Measurements from ENCODE around the gene ASH1L. TPM values are rescaled to one million over a fixed set of nuclear protein-coding genes. Genes with fewer than 3 reads are reported as not detected.

ASH1L gene
- polyA plus RNA-seq, 4 donors: 30.9 to 50.4 (median 43.5) TPM

DNA sequence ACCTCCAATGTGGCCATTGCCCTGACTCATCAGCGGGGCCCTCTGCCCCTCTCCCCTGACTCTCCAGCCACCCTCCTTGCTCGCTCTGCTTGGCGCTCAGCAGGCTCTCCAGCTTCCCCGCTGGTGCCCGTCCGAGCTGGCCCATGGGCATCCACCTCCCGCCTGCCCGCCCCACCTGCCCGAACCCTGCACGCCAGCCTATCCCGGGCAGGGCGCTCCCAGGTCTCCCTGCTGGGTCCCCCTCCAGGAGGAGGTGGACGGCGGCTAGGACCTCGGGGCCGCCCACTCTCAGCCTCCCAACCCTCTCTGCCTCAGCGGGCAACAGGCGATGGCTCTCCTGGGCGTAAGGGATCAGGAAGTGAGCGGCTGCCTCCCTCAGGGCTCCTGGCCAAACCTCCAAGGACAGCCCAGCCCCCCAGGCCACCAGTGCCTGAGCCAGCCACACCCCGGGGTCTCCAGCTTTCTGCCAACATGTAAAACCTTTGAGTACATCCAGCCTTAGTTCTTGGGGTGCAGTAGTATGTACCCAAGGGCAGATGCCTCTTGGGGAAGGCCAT is 274.5 kb downstream of the ASH1L start:
- DNase-seq (ENCODE audit: low read depth in 4 of 4, low spot score in 2 of 4): no peak

DNA sequence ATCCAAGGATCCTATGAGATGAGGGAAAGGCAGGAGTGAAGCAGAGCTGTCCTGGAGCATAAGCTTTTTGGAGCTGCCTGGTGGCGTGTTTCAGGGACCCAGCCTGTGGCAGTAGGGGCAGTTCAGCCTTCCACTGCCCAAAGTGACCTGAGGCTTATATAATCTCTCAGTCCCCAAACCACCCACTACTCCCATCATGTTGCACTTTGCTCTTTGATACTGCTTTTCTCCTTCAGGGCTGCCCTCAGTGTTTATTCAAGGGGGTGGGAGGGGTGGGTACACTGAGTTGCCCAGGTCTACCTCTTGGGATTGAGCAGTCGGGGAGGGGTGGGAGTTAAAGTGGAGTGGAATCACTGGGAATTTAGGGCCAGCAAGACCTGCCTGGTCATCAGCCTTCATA is 276.1 kb downstream of the ASH1L start:
- no peak for DNase-seq (ENCODE audit: low read depth in 4 of 4, low spot score in 2 of 4)

DNA sequence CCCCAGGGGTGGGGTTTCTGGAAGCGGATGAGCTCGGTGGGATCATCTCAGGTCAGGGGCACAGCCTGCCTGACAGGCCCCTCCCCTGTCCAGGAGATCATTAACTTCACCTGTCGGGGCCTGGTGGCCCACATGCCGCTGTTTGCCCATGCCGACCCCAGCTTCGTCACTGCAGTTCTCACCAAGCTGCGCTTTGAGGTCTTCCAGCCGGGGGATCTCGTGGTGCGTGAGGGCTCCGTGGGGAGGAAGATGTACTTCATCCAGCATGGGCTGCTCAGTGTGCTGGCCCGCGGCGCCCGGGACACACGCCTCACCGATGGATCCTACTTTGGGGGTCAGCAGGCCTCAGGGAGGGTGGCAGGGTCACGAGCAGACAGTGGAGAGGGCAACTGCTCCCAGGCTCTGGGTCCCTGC is 277.0 kb downstream of the ASH1L start:
- no peak for DNase-seq (ENCODE audit: low read depth in 4 of 4, low spot score in 2 of 4)

Other genes with a start within 250 kb of the ASH1L start
- 10 to 100 TPM; 30.3 to 43.0 (median 38.6) TPM for gene RUSC1, start 241.9 kb downstream of the ASH1L start, polyA plus RNA-seq (ENCODE audit: insufficient read length in 4 of 4)
- gene MSTO1, start 47.4 kb upstream of the ASH1L start, polyA plus RNA-seq (ENCODE audit: insufficient read length in 4 of 4): 10 to 100 TPM; 47.4 to 75.5 (median 61.5) TPM
- 10 to 100 TPM; 60.8 to 81.6 (median 72.5) TPM for gene YY1AP1, start 126.0 kb upstream of the ASH1L start, polyA plus RNA-seq (ENCODE audit: insufficient read length in 4 of 4)
- gene DAP3, start 126.3 kb upstream of the ASH1L start, polyA plus RNA-seq (ENCODE audit: insufficient read length in 4 of 4): 100 to 1,000 TPM in 3 of 4 donors, 10 to 100 TPM in 1; 99.7 to 152 (median 124) TPM